HG03558 (cell line): ENCODE results near the gene TFCP2L1.
"Not testable (repeated sequence)": the region's sequence is repeated elsewhere in the genome, so short reads cannot be mapped to it uniquely, and the experiment has no call there.

Experiments used
- ATAC-seq: cut with Tn5 transposase; IDR thresholded peaks from one replicate; pipeline ENCODE4 v1.9.1; 2021; ENCODE audit warnings: moderate number of reproducible peaks; ENCODE audit not compliant: unreplicated experiment; ENCODE audit errors: extremely low read depth

The TFCP2L1 gene

DNA sequence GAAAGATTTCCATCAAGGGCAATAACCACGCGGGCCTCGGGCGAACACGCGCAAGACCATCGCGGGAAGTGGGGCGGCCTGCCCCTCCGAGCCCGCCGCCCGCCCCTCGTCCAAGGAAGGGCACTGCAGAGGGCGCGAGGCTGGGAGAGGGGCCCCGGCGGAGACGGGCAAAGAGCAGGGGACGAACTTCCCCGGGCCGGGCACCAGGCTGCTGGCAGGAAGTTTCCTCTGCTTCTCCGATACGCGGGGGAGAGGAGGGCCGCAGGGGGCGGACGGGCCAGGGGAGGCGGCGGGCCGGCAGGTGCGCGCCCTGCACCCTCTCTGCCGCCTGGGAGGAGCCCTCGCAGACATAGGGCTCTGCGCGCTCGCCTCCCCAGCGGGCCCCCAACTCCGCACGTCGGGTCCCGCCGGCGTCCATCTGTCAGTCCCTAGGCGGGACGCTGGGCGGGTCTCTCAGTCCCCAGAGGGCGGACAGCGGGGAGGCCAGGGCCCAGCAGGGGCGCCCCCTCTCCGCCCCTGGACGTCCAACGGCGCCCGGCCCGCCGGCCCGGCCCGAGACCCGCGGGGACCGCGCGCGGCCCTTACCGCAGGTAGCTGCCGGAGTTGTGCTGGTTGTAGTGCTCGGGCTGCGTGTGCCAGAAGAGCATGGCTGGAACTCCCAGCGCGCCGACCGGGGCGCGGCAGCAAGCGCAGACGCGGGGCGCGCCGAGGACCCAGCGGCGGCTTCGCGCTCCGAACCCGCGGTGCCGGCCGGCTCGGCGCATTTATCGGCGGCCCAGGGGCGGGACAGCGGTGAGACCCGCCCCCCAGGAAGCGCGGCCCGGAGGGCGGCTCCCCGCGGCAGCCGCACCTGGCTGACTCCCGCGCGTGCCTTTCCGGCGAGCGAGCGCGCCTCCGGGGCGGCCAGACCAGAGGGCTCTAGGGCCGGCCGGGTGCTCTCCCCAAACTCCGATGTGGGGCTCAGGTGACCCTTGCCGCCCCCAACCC lies at the start of gene TFCP2L1:
Gene TFCP2L1 (minus strand): TSS at position 740 of the 987 bp plus-strand sequence. CDS start 93 bp downstream, at position 647.
- ATAC-seq, result no peak

GRCh38 chr2:121333834-121334558 lies 49.0 kb upstream of the TFCP2L1 start:
- ATAC-seq, result peak; percentile 83

- no peak for ATAC-seq
Observed at GRCh38 chr2:121333231-121333630, 48.2 kb upstream of the TFCP2L1 start.

DNA sequence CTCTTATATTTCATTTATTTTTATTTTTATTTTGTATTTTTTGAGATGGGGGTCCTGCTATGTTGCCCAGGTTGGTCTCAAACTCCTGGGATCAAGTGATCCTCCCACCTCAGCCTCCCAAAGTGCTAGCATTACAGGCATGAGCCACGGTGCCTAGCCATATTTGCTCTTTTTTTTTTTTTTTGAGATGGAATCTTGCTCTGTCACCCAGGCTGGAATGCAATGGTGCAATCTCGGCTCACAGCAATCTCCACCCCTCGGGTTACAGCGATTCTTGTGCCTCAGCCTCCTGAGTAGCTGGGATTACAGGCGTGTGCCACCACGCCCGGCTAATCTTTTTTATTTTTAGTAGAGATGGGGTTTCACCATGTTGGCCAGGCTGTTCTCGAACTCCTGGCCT lies 46.3 kb upstream of the TFCP2L1 start:
- not testable (repeated sequence) for ATAC-seq

DNA sequence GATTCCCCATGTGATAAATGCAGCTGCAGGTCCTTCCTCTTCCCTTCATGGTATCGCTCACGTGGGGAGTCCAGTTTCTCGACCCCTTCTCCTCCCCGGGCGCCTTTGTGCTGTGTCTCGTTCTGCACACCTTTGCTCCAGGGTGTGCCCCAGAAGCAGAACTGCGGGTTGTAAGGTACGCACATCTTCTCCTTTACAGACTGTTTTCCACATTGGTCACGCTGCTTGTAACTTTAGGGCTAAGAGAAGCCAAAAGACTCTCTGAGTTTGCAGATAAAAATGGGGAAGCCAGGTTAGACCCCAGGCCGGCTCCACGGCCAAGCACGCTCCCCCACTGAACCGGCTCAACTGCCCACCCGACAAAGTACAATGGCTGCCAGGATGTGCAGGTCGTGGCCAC lies 45.9 kb upstream of the TFCP2L1 start:
- no peak for ATAC-seq

- ATAC-seq, result no peak
Observed at GRCh38 chr2:121329786-121330185, 44.8 kb upstream of the TFCP2L1 start.

GRCh38 chr2:121326628-121327027 lies 41.6 kb upstream of the TFCP2L1 start:
- no peak for ATAC-seq

GRCh38 chr2:121324601-121325000 lies 39.6 kb upstream of the TFCP2L1 start:
- no peak for ATAC-seq

DNA sequence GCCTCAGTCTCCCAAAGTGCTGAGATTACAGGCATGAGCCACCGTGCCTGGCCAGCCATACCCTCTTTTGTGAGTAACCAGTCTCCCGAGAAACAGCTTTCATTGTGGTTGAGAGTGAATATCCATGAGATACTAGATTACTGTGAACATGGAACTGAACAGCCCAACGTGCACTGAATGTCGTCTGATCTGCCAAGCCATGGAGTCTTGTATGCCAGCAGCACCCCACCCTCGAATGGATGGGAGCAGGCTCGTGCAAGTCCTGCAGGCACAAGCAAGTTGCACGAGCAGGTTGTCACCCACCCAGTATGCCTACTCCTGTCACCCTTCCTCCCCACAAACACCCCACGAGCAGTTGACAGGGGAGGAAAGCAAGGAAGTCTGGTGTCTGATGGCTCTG lies 36.5 kb upstream of the TFCP2L1 start:
- ATAC-seq, result no peak

DNA sequence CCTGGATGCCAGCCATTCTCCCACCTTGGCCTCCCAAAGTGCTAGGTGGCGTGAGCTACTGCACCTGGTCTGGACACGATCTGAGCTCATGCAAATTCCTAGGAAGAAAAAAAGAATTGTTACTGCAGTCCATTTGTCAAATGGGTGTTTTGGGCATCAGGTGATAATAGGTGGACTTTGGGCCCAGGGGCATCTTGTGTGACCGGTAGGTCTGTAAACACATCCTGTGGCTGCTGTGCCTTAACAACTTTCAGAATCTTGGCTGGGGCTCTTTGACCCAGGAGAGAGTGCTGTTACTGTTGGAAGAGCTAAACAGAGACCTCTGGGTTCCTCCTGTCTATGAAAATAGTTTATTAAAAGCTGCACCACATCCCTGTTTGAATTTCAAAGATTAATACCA lies 34.9 kb upstream of the TFCP2L1 start:
- ATAC-seq, result no peak

DNA sequence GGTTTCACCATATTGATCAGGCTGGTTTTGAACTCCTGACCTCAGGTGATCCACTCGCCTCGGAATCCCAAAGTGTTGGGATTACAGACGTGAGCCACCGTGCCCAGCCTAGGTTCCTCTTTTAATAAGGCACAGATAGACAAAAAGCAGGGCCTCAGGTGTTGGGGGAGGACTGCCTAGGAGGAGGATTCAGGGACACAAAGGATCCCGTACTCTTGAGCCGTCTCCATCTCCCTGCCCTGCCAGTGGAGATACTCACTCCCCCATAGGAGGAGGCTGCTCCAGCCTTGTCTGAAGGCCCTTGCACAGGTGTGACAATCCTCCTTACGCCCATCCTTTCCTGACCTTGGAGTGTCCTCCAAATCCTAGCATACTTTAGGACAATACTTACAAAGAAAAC lies 32.0 kb upstream of the TFCP2L1 start:
- no peak for ATAC-seq

DNA sequence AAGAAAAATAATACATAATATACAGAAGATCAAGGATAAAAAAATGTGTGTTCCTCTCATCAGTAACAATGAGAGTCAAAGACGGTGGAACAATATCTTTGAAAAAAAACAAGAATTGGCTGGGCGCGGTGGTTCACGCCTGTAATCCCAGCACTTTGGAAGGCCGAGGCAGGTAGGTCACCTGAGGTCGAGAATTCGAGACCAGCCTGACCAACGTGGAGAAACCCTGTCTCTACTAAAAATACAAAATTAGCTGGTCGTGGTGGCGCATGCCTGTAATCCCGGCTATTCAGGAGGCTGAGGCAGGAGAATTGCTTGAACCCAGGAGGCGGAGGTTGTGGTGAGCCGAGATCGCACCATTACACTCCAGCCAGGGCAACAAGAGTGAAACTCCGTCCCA lies 28.7 kb upstream of the TFCP2L1 start:
- ATAC-seq, result not testable (repeated sequence)

DNA sequence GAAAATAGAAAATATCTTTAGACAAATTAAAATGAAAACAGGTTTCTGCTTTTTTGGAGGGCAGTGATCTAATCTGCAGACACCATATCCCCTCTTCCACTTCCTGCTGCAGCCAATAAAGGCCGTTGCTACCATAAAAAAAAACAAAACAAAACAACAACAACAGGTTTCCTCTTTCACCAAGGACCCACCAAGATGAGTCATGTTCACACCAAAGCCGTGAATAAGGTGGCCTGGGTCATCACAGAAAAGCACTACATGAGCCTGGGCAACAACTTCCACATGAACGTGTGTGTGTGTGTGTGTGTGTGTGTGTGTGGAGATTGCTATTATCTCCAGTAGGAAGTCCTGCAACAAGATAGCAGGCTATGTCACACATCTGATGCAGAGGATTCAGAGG lies 24.8 kb upstream of the TFCP2L1 start:
- peak; percentile 86 for ATAC-seq

DNA sequence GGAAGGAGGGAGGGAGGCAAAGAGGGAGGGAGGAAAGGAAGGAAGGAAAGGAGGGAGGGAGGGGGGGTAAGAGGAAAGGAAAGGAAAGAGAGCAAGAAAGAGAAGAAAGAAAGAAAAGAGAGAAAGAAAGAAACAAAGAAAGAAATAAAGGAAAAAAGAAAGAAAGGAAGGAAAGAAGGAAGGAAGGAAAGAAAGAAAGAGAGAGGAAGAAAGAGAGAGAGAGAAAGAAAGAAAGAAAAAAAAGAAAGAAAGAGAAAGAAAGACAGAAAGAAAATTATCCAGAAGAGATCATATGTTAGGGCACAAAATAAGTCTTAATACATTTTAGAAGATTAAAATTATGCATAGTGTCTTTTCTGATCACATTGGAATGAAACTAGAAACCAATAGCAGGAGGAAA lies 24.3 kb upstream of the TFCP2L1 start:
- no peak for ATAC-seq

DNA sequence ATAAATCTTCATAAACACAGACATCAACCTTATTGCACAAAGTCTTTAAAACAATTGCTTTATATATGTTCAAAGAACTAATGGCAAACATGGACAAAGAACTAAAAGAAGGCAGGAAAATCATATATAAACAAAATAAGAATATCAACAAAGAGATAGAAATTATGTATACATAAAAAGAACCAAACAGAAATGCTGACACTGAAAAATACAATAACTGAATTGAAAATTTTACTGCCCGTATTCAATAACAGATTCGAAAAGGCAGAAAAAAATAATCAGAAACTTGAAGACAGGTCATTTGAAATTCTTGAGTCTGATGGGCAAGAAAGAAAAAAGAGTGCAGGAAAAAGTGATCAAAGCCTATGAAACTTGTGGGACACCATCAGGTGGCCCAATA lies 22.0 kb upstream of the TFCP2L1 start:
- no peak for ATAC-seq

DNA sequence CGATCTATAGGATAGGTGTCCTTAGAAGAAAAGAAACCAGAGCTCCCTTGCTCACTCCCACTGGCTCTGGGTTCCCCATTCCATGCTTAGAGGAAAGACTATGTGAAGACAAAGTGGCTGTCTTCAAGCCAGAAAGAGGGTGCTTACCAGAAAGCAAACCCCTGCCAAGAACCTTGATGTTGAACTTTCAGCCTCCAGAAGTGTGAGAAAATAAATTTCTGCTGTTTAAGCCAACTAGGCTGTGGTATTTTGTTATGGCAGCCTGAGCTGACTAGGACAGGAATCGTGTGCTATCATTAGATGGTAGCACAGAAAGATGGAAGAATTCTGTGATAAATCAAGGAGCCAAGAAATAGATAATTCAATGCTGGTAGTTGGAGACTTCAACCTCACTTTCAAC lies 19.9 kb upstream of the TFCP2L1 start:
- ATAC-seq, result no peak

GRCh38 chr2:121303531-121304263 lies 18.7 kb upstream of the TFCP2L1 start:
- ATAC-seq, result no peak

- ATAC-seq, result not testable (repeated sequence)
Observed at GRCh38 chr2:121301190-121301589, 16.2 kb upstream of the TFCP2L1 start.

GRCh38 chr2:121298476-121298875 lies 13.5 kb upstream of the TFCP2L1 start:
- no peak for ATAC-seq

GRCh38 chr2:121297866-121298265 lies 12.9 kb upstream of the TFCP2L1 start:
- not testable (repeated sequence) for ATAC-seq
